Regular cardiac myocyte (primary cell): ENCODE results near the gene NBPF3. TPM values are rescaled to one million over a fixed set of nuclear protein-coding genes. Genes with fewer than 3 reads are reported as not detected.

Experiments
- total RNA-seq: library from RNA; depleted of rRNA; stranded (reverse); fragments of >200 nt; gene quantifications from 2 replicates; pipeline ENCODE4 v1.2.3, GENCODE V29; 2014

NBPF3 gene, protein sequence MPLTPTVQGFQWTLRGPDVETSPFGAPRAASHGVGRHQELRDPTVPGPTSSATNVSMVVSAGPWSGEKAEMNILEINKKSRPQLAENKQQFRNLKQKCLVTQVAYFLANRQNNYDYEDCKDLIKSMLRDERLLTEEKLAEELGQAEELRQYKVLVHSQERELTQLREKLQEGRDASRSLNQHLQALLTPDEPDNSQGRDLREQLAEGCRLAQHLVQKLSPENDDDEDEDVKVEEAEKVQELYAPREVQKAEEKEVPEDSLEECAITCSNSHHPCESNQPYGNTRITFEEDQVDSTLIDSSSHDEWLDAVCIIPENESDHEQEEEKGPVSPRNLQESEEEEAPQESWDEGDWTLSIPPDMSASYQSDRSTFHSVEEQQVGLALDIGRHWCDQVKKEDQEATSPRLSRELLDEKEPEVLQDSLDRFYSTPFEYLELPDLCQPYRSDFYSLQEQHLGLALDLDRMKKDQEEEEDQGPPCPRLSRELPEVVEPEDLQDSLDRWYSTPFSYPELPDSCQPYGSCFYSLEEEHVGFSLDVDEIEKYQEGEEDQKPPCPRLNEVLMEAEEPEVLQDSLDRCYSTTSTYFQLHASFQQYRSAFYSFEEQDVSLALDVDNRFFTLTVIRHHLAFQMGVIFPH
- total RNA-seq, result 12.3 and 23.7 TPM in 2 replicates

DNA sequence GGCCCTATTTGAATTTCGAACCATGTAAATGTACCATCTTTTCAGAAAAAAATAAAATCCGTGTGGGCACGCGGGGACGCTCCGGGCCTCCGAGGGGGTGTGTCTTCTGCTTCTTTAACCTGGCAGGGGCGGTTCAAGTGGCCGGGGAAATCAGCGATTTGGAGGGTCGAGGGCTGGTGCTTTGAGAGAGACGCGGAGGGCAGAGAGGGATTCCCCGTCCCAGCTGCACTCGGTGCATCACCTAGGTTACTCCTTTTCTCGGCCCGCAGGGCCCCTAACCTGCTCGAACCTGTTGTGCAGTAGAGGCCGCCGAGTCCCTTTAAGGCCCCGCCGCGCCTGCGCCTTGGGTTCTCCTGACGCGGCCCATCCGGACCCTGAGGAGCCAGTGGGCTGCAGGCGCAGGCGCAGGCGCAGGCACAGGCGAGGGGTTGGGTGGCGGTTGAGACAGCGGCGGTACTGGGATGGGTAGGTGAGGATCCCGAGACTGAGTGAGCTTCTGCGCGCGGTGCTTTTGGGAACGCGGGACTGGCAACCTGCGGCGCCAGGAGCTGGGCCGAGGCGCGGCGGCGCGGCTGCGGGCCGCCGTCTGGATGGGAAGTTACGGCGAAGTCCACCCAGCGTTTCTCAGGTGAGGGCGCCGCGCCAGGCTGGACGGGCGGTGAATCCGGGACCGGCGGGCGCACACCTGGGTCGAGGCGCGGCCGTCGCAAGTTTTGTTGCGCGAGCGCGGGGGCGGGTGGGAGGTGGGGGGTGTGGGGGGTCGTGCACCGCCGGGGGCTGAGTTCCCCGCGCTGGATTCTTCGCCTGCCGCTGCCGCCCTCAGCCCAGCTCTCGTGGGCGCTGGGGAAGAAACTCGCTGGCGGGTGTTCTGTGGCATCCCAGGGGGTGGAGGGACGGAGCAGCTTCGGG is at the start of gene NBPF3:
TSS of gene NBPF3 (plus strand) at position 417 of the 909 bp plus-strand sequence. CDS start 4,950 bp downstream, outside the sequence.

DNA sequence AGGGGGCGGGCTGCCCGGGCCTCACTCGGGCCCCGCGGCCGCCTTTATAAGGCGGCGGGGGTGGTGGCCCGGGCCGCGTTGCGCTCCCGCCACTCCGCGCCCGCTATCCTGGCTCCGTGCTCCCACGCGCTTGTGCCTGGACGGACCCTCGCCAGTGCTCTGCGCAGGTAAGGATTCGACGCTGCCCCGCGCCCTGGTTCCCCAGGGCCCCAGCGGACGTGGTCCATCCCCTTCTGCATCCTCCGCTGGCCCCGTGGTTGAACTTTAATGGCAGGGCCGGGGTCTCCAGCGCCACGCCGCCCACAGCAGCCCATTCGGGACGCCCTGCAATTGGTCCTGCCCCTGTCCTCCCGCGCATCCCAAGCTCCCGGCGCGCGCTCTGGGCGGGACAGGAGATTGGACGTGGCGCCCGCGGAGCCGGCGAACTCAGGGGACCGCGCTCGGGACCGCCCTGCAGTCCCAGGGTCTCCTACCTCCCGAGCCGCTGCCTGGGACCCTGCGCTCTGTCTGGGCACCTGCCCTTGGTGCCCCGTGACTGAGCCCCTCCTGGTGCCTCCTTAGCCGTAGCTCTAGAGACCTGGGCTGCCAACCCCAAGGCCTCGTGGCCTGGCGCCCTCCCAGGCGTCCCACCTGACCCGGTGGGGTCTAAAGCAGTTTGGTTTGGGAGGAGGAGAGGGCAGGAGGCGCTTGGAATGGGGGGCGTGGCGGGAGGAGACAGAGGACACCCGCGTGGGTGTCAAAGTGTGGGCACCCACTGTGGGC is 69.6 kb downstream of the NBPF3 start, which contains the start of gene ALPL:
TSS of gene ALPL (plus strand) at position 73 of the 762 bp plus-strand sequence. CDS start 44,659 bp downstream, outside the sequence.

Other genes with a start within 250 kb of the NBPF3 start
- gene ECE1, start 149.7 kb upstream of the NBPF3 start, total RNA-seq, result 117 and 151 TPM in 2 replicates
- 4.8 and 13.2 TPM in 2 replicates for gene ALPL, start 69.3 kb downstream of the NBPF3 start, total RNA-seq
- gene RAP1GAP, start 229.2 kb downstream of the NBPF3 start, total RNA-seq, result under 0.01 and 0.56 TPM in 2 replicates